Panc1 (cell line): ENCODE data around the gene PBX2. TPM values are rescaled to one million over a fixed set of nuclear protein-coding genes. Genes with fewer than 3 reads are reported as not detected.

Experiments
- ATAC-seq: fragments of 200-7000 bp; cut with Tn5 transposase; 2 replicates; pipeline ENCODE4 v1.9.1; 2020; ENCODE audit warnings: mild to moderate bottlenecking, moderate library complexity
- BruUV-seq: library from RNA; stranded (reverse); fragments of 400-500 nt; replicated peaks from 2 replicates; lab custom pipeline; 2021; lab: Mats Ljungman, UMichigan
- CTCF ChIA-PET: fragments of 300-600 bp; sonication (Branson Sonifier 250); formaldehyde crosslinking; loops from one replicate; lab custom pipeline; 2022; ENCODE audit warnings: antibody characterized with exemption; lab: Charles Lee
- POLR2A ChIA-PET: fragments of 300-600 bp; sonication (Branson Sonifier 250); formaldehyde crosslinking; loops from one replicate; lab custom pipeline; 2022; ENCODE audit warnings: antibody characterized with exemption; lab: Charles Lee
- DNase-seq: peaks from one replicate; pipeline ENCODE4 v3.0.0-alpha.2; 2010; ENCODE audit warnings: low read depth, low spot score
- H3K27ac ChIP-seq: 2 replicates; pipeline ENCODE4 v1.5.1; 2011; ENCODE audit warnings: mild to moderate bottlenecking, low read length, inconsistent platforms
- H3K27me3 ChIP-seq: fragments of 200-500 bp; sonication (Bioruptor generic); 2 replicates; pipeline ENCODE4 v1.6.0; 2014; ENCODE audit warnings: low read length, inconsistent platforms; ENCODE audit not compliant: control insufficient read depth, insufficient read depth
- H3K36me3 ChIP-seq: fragments of 200-500 bp; sonication (Bioruptor generic); 2 replicates; pipeline ENCODE4 v1.5.1; 2014; ENCODE audit warnings: inconsistent platforms, mild to moderate bottlenecking, low read length, moderate library complexity; ENCODE audit not compliant: control insufficient read depth, insufficient read depth
- H3K4me1 ChIP-seq: 2 replicates; pipeline ENCODE4 v1.5.1; 2011; ENCODE audit warnings: inconsistent platforms, mild to moderate bottlenecking, low read length, moderate library complexity; ENCODE audit not compliant: control insufficient read depth, insufficient read depth
- H3K4me3 ChIP-seq, 2 experiments: 2 replicates each; pipeline ENCODE4 v1.5.1; 2011 to 2012; ENCODE audit warnings: low read depth in 2 of 2, low read length in 2 of 2, mild to moderate bottlenecking in 2 of 2, inconsistent platforms in 1 of 2, moderate library complexity in 1 of 2
- H3K9me3 ChIP-seq: fragments of 200-500 bp; sonication (Bioruptor generic); 2 replicates; pipeline ENCODE4 v1.5.1; 2014; ENCODE audit warnings: low read depth, mild to moderate bottlenecking, inconsistent platforms, low read length, moderate library complexity; ENCODE audit not compliant: control insufficient read depth, insufficient read depth
- POLR2AphosphoS5 ChIP-seq: IDR thresholded peaks from 2 replicates; pipeline ENCODE4 v1.6.1; 2012; ENCODE audit warnings: mild to moderate bottlenecking, low read depth, low read length, moderate library complexity
- SIN3A ChIP-seq: IDR thresholded peaks from 2 replicates; pipeline ENCODE4 v1.6.1; 2012; ENCODE audit warnings: low read depth, mild to moderate bottlenecking, low read length, moderate library complexity, borderline replicate concordance; ENCODE audit not compliant: insufficient read depth
- TCF7L2 ChIP-seq: IDR thresholded peaks from 2 replicates; pipeline ENCODE4 v1.6.1; 2011; ENCODE audit warnings: mild to moderate bottlenecking, low read depth, low read length, inconsistent platforms
- in situ Hi-C: cut with HindIII; loops from 2 replicates; pipeline ENCODE4 v1.10.0; 2016; ENCODE audit warnings: low sequenced_read_pairs, low pct_unique_long_range_greater_than_20kb
- intact Hi-C: fragments of 100-400 bp; cut with micrococcal nuclease; formaldehyde crosslinking; loops from one replicate; pipeline ENCODE4 v1.10.0; 2022; ENCODE audit not compliant: unreplicated experiment
- total RNA-seq: library from RNA; stranded (reverse); gene quantifications from one replicate; pipeline ENCODE4 v1.2.1, GENCODE V29; 2021; ENCODE audit not compliant: unreplicated experiment
- TF ChIP-seq, protein P1 (sequence below), 2 experiments: IDR thresholded peaks; 2 replicates each; pipeline ENCODE4 v1.6.1; 2011 to 2012; ENCODE audit warnings: low read depth in 2 of 2, control low read depth in 1 of 2, low read length in 1 of 2, mild to moderate bottlenecking in 1 of 2, moderate library complexity in 1 of 2; ENCODE audit not compliant: insufficient read depth in 1 of 2
- TF ChIP-seq, protein P2 (sequence below): fragments of 450-650 bp; IDR thresholded peaks from 2 replicates; pipeline ENCODE4 v1.5.1; 2017; ENCODE audit warnings: mild to moderate bottlenecking

PBX2 gene
- total RNA-seq, 1 experiment from 2014 or later: 76.2 TPM

DNA sequence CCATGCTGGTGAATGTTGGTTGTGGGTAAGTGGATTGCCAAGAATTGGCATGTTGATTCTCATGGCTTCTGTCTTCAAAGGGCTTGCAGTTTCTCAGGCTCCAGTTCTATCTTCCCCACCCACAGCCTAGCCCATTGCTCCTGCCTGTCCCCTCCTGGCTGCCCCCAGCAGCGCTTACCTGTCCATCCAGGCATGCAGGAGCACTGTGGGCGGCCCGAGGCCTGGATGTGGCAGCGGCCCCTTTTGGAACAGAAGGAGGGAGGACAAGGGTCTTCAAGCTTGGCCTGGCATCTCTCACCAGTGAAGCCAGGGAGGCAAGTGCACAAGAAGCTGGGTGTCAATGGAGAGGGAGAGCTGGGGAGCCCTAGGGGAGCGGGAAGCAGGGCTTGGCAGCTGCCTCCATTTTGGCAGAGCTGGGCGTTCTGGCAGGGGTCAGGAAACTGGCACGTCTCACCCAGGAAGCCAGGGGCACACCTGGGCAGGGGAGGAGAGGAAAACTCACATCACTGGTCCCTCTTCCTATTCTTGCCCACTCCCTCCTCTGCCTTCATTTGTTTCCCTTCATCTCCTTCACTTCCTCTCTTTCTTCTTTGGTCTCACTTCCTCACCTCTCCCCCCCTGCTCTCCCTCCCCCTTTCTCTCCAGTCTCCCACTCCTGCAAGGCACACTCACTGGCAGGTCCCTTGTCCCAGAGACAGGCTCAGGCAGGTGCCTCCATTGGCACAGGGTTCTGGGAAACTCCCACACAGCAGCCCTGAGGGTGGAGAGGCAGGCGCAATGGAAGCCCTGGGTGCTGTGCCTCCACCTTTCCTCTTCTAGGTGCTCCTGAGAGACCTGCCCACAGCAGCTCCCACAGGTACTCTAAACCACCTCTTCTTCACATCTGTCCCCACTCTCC lies 32.6 kb upstream of the PBX2 start:
- Histone ChIP-seq H3K36me3 (no peaks in the 10 kb centered on the region), H3K9me3 (no peaks in the 10 kb centered on the region), H3K27ac (no peak overlapping the region), H3K4me1 (no peaks in the 10 kb centered on the region), H3K4me3 (no peak overlapping the region), H3K27me3 (no peaks in the 10 kb centered on the region)
- TF ChIP-seq, protein P1, sequence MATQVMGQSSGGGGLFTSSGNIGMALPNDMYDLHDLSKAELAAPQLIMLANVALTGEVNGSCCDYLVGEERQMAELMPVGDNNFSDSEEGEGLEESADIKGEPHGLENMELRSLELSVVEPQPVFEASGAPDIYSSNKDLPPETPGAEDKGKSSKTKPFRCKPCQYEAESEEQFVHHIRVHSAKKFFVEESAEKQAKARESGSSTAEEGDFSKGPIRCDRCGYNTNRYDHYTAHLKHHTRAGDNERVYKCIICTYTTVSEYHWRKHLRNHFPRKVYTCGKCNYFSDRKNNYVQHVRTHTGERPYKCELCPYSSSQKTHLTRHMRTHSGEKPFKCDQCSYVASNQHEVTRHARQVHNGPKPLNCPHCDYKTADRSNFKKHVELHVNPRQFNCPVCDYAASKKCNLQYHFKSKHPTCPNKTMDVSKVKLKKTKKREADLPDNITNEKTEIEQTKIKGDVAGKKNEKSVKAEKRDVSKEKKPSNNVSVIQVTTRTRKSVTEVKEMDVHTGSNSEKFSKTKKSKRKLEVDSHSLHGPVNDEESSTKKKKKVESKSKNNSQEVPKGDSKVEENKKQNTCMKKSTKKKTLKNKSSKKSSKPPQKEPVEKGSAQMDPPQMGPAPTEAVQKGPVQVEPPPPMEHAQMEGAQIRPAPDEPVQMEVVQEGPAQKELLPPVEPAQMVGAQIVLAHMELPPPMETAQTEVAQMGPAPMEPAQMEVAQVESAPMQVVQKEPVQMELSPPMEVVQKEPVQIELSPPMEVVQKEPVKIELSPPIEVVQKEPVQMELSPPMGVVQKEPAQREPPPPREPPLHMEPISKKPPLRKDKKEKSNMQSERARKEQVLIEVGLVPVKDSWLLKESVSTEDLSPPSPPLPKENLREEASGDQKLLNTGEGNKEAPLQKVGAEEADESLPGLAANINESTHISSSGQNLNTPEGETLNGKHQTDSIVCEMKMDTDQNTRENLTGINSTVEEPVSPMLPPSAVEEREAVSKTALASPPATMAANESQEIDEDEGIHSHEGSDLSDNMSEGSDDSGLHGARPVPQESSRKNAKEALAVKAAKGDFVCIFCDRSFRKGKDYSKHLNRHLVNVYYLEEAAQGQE (IDR thresholded peaks at IDR 0.05; ENCODE audit: insufficient read depth in 1 of 2, low read depth in 2 of 2, low read length in 1 of 2): no peak
- TF ChIP-seq TCF7L2 (no peak), SIN3A (no peak), POLR2AphosphoS5 (no peak)
- TF ChIP-seq, protein P2, sequence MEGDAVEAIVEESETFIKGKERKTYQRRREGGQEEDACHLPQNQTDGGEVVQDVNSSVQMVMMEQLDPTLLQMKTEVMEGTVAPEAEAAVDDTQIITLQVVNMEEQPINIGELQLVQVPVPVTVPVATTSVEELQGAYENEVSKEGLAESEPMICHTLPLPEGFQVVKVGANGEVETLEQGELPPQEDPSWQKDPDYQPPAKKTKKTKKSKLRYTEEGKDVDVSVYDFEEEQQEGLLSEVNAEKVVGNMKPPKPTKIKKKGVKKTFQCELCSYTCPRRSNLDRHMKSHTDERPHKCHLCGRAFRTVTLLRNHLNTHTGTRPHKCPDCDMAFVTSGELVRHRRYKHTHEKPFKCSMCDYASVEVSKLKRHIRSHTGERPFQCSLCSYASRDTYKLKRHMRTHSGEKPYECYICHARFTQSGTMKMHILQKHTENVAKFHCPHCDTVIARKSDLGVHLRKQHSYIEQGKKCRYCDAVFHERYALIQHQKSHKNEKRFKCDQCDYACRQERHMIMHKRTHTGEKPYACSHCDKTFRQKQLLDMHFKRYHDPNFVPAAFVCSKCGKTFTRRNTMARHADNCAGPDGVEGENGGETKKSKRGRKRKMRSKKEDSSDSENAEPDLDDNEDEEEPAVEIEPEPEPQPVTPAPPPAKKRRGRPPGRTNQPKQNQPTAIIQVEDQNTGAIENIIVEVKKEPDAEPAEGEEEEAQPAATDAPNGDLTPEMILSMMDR: no peak
- in situ Hi-C loops (no loop called here), intact Hi-C loops (no loop called here)
- no TSS peak for BruUV-seq
- ATAC-seq (no peak), DNase-seq (no peak)
- ChIA-PET POLR2A (no interaction called here), CTCF (no interaction called here)

DNA sequence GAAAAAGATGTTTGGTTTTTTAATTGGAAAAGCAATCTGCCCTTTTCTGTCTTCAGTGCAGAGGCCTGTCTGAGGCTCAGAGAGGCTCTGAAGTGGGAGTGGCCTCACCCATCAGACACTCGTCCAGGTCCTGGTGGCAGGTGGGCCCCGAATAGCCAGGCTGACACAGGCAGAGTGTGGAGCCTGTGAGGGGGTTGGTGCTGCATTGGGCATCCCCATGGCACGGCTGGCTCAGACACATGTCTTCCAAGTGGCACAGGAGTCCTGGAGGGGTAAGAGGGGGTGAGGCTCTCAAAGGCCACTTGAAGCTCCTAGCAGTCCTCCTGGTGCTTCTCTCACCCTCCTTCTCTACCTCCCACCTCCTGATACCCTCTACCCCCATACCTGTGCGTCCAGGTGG lies 30.0 kb upstream of the PBX2 start:
- ChIA-PET CTCF (no interaction called here), POLR2A (no interaction called here)
- Histone ChIP-seq H3K9me3 (no peaks in the 10 kb centered on the region), H3K27ac (no peak overlapping the region), H3K4me1 (no peaks in the 10 kb centered on the region), H3K36me3 (no peaks in the 10 kb centered on the region), H3K4me3 (no peak overlapping the region), H3K27me3 (no peaks in the 10 kb centered on the region)
- BruUV-seq: no TSS peak
- DNase-seq (no peak), ATAC-seq (no peak)
- TF ChIP-seq, protein P2: no peak
- TF ChIP-seq SIN3A (no peak), POLR2AphosphoS5 (no peak), TCF7L2 (no peak)
- TF ChIP-seq, protein P1 (IDR thresholded peaks at IDR 0.05; ENCODE audit: insufficient read depth in 1 of 2, low read depth in 2 of 2, low read length in 1 of 2): no peak
- intact Hi-C loops (no loop called here), in situ Hi-C loops (no loop called here)
